Fibroblast of pulmonary artery (primary cell): ENCODE measurements around the gene C11orf87.
A peak's percentile ranks its signal among the peaks of the same experiment; 100 is the strongest.

Experiments
- DNase-seq: peaks from one replicate; pipeline ENCODE4 v3.0.0-alpha.2; 2010; ENCODE audit warnings: low read depth
- H3K4me3 ChIP-seq: replicated peaks from 2 replicates; pipeline ENCODE4 v1.5.1; 2011; ENCODE audit warnings: low read depth, mild to moderate bottlenecking, control low read depth, low read length, moderate library complexity
- CTCF ChIP-seq: IDR thresholded peaks from 2 replicates; pipeline ENCODE4 v1.5.1; 2011; ENCODE audit warnings: mild to moderate bottlenecking, control low read depth, low read length, inconsistent platforms; ENCODE audit errors: missing control alignments

The C11orf87 gene

GRCh38 chr11:109384873-109385272 lies 37.1 kb upstream of the C11orf87 start:
- DNase-seq = no peak
- no peak overlapping the region for H3K4me3 ChIP-seq
- TF ChIP-seq CTCF = no peak

- DNase-seq = no peak
- H3K4me3 ChIP-seq = no peak overlapping the region
- no peak for TF ChIP-seq CTCF
Measured at GRCh38 chr11:109388982-109389381, 33.0 kb upstream of the C11orf87 start.

- H3K4me3 ChIP-seq = no peak overlapping the region
- TF ChIP-seq CTCF = no peak
- DNase-seq = no peak
Measured at GRCh38 chr11:109390752-109391151, 31.2 kb upstream of the C11orf87 start.

- no peak for DNase-seq
- H3K4me3 ChIP-seq = no peak overlapping the region
- TF ChIP-seq CTCF = no peak
Measured at GRCh38 chr11:109401545-109401944, 20.4 kb upstream of the C11orf87 start.

GRCh38 chr11:109405671-109406070 lies 16.3 kb upstream of the C11orf87 start:
- no peak for TF ChIP-seq CTCF
- no peak for DNase-seq
- no peak overlapping the region for H3K4me3 ChIP-seq

- no peak overlapping the region for H3K4me3 ChIP-seq
- TF ChIP-seq CTCF = no peak
- no peak for DNase-seq
Measured at GRCh38 chr11:109416601-109417000, 5.4 kb upstream of the C11orf87 start.

- DNase-seq = peak; percentile 17
- no peak for TF ChIP-seq CTCF
- peak overlapping the region; percentile 40 for H3K4me3 ChIP-seq
Measured at GRCh38 chr11:109422870-109423465, 978 bp downstream of the C11orf87 start.
